Measurements from ENCODE around the gene DEAF1.
"Not testable (repeated sequence)": the region's sequence is repeated elsewhere in the genome, so short reads cannot be mapped to it uniquely, and the experiment has no call there.

Gene DEAF1

DNA sequence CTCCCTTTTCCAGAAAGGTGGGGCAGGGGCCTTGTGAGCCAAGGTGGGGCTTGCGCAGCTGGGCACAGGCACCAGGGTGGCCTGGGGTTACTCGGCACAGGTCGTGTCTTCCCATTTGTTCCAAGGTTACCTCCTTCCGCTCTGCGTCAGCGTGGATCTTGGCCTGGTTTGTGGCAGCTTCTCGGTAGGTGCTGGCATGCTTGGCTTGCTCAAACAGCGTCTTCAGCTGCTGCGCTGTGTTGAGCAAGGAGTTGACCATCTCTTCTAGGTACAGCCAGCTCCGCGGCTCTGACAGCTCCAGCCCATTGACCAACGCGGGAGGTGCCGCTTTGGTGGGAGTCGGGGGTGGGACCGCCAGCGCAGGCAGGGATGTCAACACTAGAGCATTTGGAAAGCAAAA is 20.6 kb downstream of the DEAF1 start:
- no peak for DNase-seq

DNA sequence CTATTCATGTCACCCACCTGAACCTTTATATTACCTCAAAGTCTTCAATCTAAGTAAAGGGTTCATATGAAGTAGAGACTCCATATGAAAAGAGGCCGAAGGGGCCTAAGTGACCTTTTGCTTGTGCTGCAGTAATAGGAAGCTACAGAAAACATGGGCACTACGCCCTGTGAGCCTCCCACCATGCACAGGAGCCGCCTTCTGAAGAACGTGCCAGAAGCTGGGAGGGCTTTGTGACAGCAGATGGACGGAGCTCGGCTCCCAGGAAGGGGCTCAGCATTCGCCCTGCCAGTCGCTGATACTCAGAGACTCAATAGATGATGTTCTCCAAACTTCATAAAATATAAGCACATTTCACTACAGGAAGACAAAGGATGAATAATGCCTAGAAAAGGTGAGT is 21.2 kb downstream of the DEAF1 start:
- DNase-seq = no peak

DNA sequence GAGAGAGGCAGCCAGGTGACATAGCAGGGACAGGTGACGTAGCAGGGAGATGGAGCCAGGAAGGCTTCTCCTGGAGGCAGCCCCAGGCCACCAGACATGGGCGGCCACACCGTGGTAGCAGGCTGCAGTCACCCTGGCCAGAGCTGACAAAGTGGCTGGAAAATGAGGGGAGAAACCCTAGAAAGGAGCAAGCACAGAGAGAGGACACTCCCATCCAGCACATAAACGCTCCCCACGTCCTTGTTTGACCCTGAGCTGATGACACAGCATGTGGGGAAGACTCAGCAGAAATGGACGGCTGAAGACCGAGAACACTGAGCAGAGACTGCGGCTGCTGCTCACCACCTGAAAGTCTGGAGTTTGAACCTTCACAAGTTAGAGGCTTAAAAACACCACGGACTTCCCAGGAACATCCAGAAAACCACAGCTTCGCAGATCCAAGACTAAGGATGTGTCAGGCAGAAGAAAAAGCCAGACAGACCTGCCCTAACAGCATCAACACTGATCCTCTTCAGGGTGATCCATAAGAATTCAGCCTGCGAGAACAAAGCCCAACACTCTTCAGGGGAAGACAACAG is 29.2 kb downstream of the DEAF1 start:
- no peak for DNase-seq

DNA sequence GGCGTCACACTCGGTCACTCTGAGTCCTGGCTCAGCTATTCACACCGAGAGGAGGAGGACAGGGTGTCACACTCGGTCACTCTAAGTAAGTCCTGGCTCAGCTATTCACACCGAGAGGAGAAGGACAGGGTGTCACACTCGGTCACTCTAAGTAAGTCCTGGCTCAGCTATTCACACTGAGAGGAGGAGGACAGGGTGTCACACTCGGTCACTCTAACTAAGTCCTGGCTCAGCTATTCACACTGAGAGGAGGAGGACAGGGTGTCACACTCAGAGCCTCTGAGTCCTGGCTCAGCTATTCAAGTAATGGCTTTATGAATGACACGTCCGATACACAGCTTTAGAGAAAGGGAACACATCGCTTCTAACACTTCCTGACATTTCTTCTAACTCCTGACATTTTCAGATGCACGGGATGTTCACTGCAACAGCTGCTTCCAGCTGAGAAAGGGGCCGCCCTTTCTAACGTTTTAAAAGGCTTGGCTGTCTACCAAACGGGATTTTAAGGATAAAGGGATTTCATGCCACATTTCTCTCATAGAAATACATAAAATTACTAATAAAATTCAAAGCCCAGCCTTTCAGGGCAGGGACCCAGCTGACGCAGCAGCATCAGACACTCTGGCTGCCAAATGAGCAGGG is 29.8 kb downstream of the DEAF1 start:
- peak; percentile 33 for DNase-seq

DNA sequence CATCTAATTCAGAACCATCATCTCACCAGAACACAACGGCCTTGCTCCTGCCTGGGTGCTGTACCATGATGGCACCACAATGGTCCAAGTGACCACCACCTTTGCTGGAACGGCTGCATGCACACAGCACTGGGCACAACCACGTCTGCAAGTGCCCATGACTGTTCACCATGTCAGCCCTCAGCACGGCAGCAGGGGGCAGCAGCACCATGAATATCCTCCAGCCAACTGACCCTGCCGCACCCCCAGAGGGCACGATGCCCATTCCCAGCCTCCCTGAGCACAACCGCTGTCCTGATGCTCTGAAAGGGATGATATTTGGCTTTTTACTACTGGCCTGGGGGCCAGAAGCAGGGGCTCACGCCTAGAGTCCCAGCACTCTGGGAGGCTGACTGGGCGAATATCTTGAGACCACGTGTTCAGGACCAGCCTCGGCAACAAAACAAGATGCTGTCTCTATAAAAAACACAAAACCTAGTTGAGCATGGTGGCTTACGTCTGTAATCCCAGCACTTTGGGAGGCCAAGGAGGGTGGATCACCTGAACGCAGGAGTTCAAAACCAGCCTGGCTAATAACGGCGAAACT is 32.2 kb downstream of the DEAF1 start:
- DNase-seq = no peak

DNA sequence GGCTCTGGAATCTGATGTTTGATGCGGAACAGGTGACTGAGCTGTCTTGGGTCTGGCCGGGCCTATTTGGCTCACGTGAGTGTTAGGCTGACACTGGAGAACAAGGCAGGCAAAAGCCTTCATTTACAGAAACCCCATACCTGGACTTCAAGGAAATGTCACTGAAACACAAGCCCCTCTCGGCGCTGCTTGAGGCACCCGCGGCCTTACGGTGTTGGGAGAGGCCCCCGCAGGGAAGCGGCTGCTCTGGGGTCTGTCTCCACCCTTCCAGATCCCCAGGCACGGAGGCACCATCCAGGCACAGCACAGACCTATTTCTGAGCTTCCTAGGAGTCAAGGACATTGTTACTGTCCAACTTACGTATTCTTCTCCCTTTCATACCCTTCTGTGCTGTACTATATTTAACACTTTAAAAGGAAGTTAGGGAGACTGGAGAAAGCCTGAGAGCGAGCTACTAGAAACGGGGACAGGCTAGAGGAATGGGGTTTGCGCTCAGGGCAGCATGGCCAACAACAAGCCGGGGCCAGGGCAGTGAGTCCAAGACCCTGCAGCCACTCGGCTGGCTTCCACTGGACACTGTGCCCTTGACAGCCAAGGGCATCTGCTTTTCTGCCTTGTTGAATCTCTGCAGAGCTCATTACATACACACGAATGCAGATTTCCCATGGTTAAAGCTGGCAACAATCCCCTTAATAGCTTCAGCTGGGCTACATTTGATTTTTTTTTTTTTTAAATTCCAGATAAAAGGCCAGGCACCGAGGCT is 34.2 kb downstream of the DEAF1 start:
- no peak for DNase-seq

DNA sequence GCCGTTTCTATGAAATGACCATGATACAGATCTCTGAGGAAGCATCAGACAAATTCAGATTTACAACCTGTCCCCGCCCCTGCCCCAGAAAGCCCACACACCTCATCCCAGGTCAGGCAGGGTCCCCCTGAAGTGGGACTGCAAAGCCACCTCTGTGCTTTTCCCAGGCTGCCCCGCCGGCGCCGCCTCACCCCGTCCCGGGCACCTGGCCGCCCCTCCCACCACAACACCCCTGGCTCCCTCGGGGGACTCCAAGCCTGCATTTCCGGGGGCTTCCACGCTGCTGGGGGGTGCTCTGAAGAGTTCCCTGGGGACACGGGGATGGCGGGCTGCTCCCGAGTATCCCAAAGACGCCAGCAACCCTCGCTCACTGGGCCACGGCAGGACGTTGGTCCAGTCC is 34.7 kb downstream of the DEAF1 start:
- no peak for DNase-seq

DNA sequence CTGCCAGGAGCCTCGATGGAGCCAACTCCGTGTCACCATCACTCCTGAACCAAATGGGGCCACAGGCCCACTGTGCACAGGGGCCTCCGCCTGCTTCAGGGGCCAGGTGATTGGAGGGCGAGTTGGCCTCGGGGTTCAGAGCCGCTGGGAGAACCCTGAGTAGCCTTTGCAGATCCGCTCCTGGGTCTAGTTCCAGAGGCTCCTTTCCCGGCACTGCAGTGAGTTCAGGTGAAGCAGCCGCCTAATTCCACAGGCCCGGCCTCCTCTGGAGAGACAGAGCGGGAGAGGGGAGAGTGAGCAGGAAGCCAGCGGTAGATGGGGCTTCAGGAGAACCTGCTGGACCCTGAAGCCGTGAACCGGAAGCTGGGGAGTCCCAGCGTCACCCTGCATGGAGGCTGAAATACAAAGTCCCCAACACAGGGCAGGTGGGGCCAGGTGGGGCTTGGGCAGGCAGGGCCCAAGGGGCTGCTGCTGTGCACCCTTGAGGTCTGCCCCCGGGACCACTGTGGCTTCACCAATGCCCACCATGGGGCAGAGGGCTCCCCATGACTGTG is 35.4 kb downstream of the DEAF1 start:
- no peak for DNase-seq

DNA sequence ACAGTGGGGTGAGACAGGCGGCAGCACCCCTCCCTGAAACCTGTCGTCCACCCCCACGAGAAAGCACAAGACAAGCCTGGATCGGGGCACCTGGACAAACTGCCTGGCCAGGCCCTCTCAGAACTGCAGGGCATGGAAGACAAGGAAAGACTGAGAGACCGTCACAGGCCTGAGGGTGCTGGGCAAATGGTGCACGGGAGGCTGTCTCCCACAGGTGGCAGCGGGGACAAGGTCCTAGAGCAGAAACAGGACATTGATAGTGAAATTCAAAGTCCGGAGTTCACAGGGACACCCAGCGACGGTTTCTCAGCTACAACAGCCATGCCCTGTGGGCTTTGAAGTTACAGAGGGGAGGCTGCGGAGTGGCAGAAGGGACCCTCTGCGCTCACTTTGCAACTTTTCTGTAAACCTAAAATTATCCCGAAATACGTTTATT is 37.3 kb downstream of the DEAF1 start:
- no peak for DNase-seq

DNA sequence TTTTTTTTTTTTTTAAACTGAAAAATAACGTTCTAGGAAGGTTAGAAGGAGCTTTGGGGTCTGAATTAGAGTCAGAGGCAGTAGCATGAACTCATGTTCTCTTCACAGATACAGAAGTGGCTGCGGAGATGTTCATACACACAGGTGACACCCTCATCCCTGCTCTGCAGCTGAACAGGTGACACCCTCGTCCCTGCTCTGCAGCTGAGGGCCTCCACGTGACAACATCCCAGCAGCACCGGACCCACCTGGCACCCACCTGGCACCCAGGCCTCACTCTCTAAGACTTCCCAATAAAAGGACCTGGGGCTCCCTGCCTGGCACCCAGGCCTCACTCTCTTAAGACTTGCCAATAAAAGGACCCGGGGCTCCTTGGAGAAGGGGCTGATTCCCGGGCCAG is 38.2 kb downstream of the DEAF1 start:
- DNase-seq = no peak

DNA sequence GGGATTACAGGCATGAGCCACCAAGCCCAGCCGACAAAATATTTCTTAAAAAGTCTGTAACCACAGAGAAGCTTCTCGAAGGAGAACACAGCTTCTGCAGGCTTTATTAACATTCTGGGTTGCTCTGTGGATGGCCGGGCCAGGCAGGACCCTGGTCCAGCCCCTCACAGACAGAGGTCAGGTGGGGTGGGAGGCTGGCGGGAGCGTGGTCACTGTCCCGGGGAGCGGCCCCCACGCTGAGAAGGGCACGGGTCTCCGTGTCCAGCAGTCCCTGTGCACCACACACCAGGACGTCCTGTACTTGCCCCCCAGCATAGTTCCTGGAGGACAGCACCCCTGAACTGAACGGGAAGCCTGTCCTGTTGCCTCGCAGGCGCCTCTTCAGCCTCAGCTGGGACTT is 38.6 kb downstream of the DEAF1 start:
- no peak for DNase-seq

DNA sequence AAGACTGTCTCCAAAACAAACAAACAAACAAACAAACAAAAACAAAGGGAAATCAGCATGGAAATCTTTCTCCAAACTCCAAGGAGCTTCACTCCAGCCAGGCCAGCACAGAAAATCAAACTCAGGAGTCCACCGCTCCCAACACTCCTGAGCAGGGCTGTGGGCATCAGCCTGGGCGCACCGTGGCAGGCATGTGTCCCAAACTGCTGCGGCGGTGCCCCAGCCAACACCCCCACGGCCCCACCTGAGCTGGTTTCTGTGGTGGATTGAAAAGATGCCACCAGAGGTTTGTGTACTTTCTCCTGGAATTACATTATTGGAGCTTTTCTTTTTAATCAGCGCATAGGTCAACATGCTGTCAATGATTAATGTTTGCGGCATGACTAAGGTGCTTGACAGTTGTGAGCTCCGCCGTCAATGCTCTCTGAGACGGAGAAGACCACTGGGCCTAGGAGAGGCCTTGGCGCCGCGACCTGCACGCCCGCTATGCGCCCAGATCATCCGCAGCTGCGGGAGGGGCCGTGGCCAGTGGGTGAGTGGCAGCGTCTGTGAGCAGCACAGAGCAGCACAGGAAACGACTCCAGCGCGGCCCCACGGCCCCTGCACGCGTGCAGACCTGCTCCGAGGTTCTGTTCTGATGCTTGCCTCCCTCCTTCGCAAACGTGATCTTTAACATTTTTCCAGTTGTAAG is 39.8 kb downstream of the DEAF1 start:
- DNase-seq = no peak

DNA sequence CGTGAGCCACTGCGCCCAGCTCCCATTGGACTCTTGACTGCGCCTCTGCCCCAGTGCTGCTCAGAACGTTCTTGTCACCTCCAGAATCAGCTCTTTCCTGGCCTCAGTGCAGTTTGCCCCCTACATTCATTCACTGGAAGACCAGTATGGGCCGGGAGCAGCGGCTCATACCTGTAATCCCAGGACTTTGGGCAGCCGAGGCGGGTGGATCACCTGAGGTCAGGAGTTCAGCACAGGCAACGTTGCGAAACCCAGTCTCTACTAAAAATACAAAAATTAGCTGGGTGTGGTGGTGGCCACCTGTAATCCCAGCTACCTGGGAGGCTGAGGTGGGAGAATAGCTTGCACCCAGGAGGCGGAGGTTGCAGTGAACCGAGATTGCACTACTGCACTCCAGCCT is 40.6 kb downstream of the DEAF1 start:
- DNase-seq = not testable (repeated sequence)

DNA sequence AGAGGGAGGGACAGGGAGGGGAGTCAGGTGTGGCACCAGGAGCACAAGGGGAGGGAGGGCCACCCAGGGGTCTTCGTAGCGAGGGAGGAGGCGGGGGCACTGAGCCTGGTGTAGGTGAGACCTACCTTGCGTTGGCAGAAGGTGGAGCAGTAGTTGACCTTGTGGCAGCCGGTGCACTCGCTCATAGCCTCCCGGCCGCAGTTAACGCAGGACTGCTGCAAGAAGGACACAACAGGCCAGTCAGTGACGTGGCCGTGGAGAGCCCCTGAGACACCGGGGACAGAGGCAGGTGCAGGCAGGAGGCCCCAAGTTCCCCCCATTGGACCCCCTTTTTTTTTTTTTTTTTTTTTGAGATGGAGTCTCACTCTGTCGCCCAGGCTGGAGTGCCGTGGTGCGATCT is 41.2 kb downstream of the DEAF1 start:
- no peak for DNase-seq

DNA sequence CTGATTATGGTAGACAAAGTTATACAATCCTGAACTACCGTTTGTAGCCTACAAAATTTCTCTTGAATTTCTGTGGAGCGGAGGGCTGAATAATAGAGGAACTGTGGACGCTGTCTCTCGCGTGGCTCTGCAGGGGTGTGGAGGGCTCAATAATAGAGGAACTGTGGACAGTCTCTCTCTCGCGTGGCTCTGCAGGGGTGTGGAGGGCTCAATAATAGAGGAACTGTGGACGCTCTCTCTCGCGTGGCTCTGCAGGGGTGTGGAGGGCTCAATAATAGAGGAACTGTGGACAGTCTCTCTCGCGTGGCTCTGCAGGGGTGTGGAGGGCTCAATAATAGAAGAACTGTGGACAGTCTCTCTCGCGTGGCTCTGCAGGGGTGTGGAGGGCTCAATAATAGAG is 41.9 kb downstream of the DEAF1 start:
- DNase-seq = not testable (repeated sequence)

DNA sequence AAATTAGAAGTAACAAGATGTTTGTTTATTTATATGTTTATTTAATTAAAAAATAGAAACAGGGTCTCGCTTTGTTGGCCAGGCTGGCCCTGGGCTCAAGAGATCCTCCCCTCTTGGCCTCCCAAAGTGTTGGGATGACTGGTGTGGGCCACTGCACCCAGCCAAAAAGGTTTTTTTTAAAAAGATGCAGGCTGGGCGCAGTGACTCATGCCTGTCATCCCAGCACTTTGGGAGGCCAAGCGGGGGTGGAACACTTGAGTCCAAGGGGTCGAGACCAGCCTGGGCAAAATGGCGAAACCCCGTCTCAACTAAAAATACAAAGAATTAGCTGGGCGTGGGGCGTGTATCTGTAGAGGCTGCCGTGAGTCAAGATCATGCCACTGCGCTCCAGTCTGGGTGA is 44.5 kb downstream of the DEAF1 start:
- no peak for DNase-seq

DNA sequence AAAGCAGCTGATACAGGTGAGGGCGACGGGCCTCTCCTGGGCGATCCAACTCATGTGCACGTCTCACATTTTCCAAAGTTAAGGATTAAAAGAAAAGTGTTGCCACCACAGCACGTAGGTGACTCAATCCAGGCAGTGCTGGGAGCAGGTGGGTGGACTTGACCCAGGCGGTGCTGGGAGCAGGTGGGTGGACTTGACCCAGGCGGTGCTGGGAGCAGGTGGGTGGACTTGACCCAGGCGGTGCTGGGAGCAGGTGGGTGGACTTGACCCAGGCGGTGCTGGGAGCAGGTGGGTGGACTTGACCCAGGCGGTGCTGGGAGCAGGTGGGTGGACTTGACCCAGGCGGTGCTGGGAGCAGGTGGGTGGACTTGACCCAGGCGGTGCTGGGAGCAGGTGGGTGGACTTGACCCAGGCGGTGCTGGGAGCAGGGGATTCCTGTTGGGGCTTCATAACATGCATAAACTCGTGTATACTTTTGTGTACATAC is 47.3 kb downstream of the DEAF1 start:
- DNase-seq = not testable (repeated sequence)

DNA sequence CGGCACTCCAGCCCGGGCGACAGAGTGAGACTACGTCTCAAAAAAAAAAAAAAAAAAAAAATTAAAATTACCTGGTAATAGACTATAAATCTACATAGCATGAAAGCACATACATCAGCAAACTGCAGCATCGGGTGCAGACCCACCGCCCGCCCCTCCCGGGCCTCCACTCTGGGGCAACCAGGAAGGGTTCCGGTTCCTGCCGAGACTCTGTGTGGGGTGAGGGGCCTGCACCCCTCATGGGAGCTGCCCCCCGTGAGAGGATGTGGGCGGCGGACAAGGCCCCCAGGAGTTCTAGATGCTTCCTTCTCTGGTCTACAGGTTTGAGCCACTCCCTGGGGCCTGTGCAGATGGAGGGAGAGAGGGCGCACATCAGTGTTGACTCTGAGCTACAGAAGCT is 48.8 kb downstream of the DEAF1 start:
- no peak for DNase-seq

DNA sequence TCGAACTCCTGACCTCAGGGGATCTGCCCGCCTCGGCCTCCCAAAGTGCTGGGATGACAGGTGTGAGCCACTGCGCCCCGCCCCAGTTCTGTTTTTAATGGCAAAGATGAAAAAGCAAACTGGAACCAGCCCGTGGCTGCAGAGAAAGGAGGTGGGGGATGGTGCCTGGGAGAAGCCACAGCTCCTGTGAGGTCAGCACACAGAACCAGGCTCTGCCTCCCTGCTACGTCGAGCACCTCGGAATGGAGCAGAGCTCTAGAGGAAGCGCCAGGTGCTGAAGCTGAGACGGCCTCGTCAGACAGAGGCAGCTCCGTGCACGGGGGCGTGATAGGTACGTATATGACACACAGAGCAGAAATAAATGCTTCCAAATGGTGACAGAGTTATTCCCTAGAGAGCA is 49.5 kb downstream of the DEAF1 start:
- no peak for DNase-seq

DNA sequence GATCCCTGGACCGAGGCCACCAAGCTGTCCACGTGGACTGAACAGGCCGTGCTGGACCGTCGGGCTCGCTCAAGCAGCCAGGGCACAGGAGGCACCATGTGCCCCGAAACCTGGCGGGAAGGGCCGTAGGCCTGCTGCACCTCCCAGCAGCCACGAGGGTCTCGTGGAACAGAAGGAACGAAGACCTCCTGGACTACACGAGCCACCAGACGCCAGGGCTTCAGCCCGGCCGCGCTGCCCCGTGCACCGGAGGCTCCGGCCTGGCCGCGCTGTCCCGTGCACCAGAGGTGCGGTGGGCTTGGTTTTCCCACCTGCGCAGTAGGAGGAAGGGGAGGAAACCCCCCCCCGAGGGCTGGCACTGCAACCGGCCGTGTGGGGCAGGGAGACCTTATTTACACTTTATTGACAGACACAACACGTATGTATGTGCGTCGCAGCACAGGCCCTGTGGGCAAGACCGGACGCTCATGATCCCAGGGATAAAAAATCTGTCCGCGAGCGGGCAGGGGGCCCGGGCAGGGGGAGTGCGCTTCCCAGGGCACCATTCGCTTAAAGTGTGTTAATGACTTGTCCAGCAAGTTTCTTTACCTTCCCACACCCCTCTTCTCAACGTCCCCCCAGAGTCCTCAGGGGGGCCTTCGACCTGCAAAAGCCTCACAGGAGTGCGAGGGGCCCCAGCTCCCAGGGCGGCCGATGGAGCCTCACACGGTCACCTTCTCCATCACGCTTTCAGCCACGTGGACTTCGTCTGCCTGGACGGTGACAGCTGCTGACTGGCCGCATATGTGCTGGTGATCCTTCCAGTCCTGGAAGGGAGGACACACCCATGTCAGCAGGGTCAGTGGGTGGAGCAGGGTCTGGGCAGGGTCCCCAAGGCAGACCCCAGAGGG is 50.9 kb downstream of the DEAF1 start:
- no peak for DNase-seq

DNA sequence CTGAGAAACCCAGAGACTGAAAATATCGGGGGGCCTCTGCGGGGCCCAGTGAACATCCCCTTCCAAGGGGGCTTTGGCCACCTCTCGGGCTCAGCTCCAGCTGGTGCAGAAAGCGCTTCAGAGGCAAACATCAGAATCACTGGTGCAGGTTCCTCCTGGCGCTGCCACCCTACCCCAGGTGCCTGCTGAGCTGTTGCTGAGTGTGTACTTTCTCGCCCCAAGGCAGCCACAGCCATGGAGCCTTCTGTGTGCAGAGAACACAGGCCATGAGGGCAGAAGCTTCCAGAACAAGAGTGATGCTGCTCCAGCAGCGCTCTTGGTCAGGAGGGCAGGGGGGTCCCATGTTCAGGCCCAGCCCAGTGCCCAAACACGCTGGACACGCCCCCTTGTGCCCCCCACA is 51.7 kb downstream of the DEAF1 start:
- no peak for DNase-seq

Measured in femur (tissue), 1 donor.